GM15510 (cell line): Measurements from ENCODE around the gene CFAP61.

Source experiments
- POLR2A ChIP-seq: IDR thresholded peaks from 3 replicates; pipeline ENCODE4 v1.6.1; 2011; ENCODE audit warnings: borderline replicate concordance; ENCODE audit not compliant: insufficient read length; ENCODE audit errors: extremely low read depth

The CFAP61 gene

DNA sequence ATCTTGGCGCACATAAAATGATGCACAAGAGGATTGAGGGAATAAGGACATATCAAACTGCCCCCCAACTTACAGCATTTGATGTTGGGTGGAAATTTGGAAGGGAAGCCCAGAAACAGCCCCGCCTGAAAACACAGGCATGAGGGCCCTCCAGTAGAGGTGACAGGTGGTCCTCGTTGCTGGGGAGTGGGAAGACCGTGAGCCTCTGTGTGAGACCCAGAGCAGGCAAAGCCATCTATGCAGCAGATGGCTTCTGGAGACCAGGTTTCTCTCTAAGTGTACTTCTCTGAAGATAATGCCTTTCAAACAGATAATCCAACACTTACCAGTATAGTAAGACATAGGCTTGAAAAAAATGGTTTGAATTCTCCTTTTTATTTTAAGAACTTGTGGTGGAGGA lies 183.3 kb downstream of the CFAP61 start:
- TF ChIP-seq POLR2A = no peak

DNA sequence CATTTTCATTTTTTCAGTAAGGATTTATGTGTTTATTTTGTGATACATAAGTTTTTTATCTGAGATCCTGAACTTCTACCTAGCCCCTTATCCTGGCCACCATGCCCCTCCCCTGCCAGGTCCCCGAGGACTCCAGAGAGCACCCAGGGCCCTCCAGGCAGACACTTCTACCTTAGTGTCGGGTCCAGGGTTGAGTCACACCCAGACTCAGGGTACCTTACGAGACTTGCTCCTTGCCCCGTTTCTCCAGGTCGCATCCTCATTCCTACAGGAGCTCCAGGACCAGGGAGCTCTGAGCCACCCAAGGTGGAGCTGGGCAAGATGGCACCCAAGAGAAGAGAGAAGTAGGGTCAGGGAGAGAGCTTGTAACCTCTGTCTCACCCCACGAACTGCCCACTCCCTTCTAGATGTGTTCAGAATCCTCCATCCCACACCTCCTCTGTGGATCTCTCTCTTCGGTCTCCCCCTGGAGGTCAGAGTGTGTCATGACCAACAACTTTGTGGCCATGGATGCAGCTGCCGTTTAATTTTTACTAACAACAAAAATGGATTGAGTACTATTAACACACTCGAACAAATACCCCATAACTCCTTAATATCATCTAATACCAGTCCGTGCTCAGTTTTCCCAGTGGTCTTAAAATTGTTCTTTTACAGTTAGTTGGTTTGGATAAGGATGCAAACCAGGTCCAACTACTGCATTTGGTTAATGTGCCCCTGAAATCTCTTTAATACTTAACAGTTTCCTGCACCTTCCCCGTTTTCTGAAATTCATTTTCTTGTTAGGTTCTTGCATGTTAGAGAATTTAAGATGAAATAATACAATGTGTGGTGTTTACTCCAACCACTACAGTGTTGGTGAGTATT lies 185.0 kb downstream of the CFAP61 start:
- TF ChIP-seq POLR2A = no peak

DNA sequence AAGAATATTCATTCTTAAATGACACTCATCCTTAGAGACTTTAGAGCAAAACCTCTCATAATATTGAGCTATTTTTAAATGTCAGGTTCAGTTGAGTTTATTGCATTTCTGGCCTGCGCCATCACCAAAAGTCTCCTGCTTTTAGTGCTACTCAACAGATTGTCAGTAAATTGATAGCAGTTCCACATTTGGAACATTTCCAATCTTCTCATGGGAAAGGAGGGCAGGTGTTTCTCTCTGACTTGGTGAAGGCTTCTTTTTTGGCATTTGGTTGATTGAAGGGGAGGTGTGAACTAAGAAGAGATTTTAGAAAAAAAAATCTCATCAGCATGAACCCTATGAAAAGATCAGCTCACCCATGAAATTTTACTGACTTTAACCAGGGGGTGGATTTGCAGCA lies 189.6 kb downstream of the CFAP61 start:
- no peak for TF ChIP-seq POLR2A

DNA sequence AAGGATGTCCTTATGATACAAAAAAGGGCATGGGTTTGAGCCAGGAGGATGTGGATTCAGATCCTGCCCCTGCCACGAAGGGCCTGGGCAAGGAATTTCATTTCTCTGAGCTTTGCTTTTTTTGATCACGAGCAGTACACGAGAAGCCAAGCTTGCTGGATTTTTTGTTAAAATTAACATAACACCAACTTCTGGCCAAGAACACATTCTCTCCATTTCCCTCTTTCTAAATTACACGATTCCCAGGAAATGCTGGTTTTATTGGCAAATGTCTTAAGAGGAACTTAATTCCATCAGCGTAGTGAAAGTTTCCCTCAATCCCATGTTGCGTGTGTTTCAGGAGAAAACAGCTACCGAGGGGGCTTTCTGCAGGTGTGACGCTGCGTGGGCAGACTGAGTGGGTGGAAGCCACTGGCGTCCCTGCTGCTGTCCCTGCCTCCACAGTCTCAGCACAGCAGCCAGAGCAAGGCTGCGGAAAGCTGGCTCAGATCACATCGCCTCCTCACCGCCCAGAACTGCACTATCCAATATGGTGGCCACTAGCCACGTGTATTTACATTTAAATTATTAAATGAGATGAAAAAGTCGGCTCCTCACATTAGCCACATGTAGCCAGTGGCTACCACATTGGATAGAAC lies 194.8 kb downstream of the CFAP61 start:
- TF ChIP-seq POLR2A = no peak

DNA sequence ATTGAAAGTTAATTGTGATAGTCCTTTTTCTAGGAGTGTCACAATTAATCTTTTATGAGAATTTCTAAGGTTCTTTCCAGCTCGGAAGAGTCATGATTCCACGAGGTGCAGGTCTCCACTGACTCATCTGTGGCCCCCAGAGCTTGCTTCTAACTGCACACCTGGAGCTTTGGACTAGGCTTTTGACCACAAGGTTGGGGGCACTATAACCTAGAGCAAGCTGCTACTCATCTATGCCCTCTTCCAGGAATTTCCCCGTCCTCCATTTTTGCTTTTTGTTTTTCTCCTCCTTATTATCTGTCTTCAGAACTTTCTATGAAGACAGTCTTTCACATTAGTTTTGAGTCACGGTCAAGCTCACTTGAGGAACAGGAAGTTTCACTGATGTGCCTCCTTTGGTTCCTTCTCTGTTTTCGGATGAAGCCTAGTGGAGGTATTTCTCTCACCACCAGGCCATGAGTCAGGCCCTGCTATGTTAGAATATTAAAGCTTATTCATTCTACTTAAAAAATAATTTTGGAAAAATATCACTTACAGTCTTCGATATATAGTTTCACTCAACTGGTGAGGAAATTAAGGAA lies 196.4 kb downstream of the CFAP61 start:
- TF ChIP-seq POLR2A = no peak

DNA sequence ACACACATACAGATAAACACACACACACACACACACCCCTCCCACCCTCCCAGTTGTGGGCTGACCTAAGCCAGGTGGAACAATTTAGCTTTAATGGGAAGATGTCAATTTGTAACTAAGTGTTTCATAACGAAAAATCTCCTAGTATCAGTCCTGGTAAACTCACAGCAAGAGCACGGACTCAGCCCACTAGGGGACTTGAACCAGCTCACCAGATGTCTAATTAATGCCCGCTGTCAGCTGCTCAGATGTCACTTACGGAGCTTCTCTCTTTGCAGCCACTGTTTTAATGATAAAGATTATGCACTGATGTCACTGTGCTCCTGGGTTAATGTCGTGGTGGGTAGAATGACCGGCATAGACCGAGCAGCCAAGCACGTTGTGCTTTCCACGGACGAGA lies 199.0 kb downstream of the CFAP61 start:
- no peak for TF ChIP-seq POLR2A

DNA sequence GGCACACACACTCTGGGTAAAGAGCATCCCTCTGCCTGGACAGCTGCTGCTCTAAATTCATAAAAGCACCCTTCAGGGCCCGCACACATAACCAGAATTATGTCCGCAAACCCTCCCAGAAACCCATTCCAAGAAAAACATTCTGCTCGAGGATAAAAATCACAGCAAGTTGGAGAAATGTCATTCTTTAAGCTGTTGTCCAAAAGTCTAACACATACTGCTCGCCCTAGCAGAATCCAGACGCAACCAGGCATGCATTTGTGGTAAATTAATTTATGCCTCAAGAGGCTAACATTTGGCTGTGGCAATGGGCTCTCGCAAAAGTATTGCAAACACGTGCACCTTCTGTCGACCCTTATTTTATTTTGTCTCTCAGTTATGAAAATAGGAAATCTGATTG lies 199.5 kb downstream of the CFAP61 start:
- no peak for TF ChIP-seq POLR2A

DNA sequence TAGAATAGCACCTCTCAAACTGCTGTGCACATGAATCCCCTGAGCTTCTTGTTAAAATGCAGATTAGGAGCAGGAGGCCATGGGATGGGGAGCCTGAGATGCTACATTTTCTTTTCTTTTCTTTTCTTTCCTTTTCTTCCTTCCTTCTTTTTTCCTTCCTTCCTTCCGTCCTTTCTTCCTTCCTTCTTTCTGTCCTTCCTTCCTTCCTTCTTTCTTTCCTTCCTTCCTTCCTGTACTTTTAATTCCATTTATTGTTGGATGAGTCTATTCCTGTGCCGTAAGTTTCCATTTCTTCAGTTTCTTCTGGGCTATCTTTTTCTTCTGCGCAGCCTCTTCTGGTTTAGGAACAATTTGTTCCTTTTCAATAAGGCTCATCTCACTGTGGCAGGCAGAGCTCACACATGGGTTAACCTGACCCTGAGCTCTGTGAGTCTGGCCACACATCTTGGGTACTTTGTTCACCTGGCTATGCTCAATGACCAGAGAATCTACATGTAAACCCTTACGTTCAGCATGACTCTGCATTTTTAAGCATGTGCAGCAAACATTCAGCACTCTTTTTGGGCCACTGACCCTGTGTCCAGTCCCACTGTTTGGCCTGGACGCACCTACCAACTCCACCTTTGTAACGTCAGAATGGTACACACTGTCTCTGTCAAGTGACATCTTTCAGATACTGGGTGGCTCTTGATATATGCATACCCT lies 200.9 kb downstream of the CFAP61 start:
- TF ChIP-seq POLR2A = no peak

DNA sequence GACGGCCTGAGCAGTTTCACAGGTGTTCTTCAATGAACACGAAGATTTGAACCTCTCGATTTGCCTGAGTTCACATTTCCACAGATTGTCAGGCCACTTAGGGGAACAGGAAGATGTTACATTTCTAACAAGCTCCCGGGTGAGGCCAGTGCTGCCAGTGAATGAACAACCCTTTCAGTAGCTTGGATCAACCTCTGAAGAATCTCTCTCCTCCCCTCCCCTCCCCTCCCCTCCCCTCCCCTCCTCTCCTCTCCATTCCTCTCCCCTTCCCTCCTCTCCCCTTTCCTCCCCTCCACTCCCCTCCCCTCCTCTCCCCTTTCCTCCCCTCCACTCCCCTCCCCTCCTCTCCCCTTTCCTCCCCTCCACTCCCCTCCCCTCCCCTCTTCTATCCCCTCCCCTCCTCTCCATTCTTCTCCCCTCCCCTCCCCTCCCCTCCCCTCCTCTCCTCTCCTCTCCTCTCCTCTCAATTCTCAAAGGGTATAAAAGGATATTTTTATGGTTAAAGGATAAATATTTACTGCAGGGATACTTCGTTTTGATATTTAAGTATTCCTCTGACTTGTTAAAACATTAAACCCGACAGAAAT lies 201.5 kb downstream of the CFAP61 start:
- no peak for TF ChIP-seq POLR2A

DNA sequence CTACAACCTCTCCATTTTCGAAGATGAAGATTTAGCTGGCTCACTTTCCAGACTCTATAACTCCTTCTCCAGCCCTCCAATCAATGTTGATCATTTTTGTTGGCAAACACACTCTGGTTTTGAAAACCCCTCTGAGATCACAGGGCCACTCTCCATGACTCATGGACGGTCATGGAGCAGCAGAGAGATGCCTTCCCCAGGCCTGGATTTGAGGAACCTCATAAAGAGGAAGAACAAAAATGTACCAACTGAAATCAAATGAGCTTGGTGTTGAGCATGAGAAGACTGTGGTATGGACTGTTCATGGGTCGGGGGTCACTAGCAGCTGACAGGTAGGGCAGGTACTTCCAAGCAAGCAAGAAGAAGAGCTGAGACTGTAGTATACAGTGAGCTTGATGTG lies 202.8 kb downstream of the CFAP61 start:
- no peak for TF ChIP-seq POLR2A

DNA sequence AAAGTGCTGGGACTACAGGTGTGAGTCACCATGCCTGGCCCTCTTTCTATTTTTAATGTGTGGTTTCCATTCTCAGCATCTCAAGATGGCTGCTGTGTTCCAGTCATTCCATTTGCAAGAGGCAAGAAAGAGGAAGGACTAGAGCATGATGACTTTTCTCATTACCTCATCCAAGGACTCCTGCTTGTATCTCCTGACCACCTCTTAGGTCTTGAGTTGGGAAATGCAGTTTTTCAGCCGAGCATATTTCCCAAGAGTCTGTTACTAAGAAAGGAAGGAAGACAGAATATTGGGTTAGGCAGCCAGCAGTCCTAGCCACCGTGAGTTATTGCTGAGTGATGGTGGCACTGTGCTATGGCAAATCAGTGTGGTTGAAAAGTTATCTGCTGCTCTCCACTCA lies 207.2 kb downstream of the CFAP61 start:
- no peak for TF ChIP-seq POLR2A

DNA sequence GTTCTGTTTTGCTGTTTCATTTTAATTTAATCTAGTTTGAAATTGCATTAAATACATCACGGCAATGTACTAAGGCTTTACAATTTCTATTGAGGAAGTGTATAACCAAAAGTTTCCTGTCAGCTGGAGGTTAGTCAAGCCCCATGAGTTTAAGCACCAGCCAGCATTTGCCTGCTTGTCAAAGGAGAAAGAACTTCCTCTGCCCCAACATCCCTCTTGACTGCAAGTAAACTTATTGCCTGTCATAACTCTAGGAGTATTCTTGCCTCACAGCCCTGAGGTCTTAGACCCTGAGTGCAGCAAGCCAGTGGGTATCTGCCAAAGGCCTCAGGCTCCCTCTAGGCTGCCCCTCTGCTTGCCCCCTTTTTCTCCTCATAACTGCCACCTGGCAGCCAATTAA lies 208.8 kb downstream of the CFAP61 start:
- TF ChIP-seq POLR2A = no peak

DNA sequence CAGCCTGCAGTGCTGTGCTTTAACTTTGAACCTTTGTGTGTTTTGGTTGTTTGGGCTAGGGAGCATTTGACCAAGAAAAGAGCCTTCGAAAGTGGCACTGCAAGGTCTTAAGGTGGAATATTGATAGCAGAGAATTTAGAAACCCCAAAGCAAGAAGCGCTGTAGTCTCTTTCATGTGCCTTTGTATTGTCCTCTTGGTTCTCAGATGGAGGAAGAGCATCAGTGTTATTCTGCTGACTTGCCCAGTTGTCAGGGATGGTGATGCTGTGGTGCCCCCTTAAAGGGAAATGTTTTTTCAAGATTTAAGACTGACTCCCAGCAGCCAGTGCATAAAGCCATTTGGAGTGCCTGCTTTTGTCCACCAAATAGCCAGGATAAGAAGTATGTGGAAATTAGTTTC lies 212.9 kb downstream of the CFAP61 start:
- TF ChIP-seq POLR2A = no peak

DNA sequence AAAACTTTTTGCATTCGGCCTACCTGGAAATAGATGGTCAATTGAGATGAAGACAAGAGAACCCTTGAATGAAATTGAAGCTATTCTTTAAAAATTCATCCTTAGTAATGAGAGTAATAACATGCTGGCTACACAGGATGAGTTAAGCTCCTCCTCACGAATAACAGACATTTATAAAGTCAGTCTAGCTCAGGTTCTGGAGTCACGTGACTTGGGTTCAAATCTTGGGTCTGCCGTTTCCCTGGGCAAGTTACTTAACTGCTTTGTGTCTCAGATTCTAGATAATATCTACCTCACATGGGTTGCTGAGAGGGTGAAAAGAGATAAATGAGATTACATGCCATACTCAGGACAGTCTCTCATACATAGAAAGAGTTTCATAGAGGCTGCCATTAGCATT lies 214.2 kb downstream of the CFAP61 start:
- no peak for TF ChIP-seq POLR2A
